SK-N-SH (cell line): ENCODE results near the gene ZNF879. TPM values are rescaled to one million over a fixed set of nuclear protein-coding genes. Genes with fewer than 3 reads are reported as not detected.

ENCODE experiments used
- CTCF ChIA-PET: fragments of 300-600, 350-600 bp; formaldehyde crosslinking; extraction: SDS; loops from one replicate; lab custom pipeline; 2021; lab: Yijun Ruan, JAX
- POLR2A ChIA-PET: fragments of 350-600 bp; sonication (Branson Sonifier 250); formaldehyde crosslinking; extraction: SDS; loops from one replicate; lab custom pipeline; 2020; ENCODE audit warnings: antibody characterized with exemption, inconsistent platforms; lab: Yijun Ruan, JAX
- DNase-seq: peaks from one replicate; pipeline ENCODE4 v3.0.0; 2012
- H2AFZ ChIP-seq: fragments of 200-600 bp; sonication (generic); 2 replicates; pipeline ENCODE4 v1.8.1; 2016; ENCODE audit warnings: antibody characterized with exemption, mild to moderate bottlenecking, low read depth
- H3F3A ChIP-seq: fragments of 200-600 bp; sonication (generic); replicated peaks from 2 replicates; pipeline ENCODE3; 2016; ENCODE audit warnings: antibody characterized with exemption, mild to moderate bottlenecking; ENCODE audit not compliant: insufficient read depth
- H3K27ac ChIP-seq, 2 experiments: fragments of 200-500 bp in 1 of 2; fragments of 200-600 bp in 1 of 2; sonication (Bioruptor generic) in 1 of 2; sonication (generic), shearing (Covaris generic) in 1 of 2; 2 replicates each; pipeline versions ENCODE4 v1.5.1 to v1.6.1; 2014 to 2016; ENCODE audit warnings: low read depth in 2 of 2, inconsistent platforms in 1 of 2, low read length in 1 of 2, mild to moderate bottlenecking in 1 of 2, mixed read lengths in 1 of 2
- H3K27me3 ChIP-seq: fragments of 200-600 bp; sonication (generic), shearing (Covaris generic); 2 replicates; pipeline ENCODE4 v1.6.1; 2016; ENCODE audit warnings: mixed run types; ENCODE audit not compliant: insufficient read depth
- H3K36me3 ChIP-seq, 2 experiments: fragments of 200-500 bp in 1 of 2; fragments of 200-600 bp in 1 of 2; sonication (Bioruptor generic) in 1 of 2; sonication (generic) in 1 of 2; replicated peaks in 1 of 2; 2 replicates each; pipeline versions ENCODE3 to v1.5.1; 2014 to 2016; ENCODE audit warnings: low read length in 1 of 2, mild to moderate bottlenecking in 1 of 2; ENCODE audit not compliant: insufficient read depth in 2 of 2, control insufficient read depth in 1 of 2
- H3K4me1 ChIP-seq, 2 experiments: fragments of 200-500 bp in 1 of 2; fragments of 200-600 bp in 1 of 2; sonication (Bioruptor generic) in 1 of 2; sonication (generic), shearing (Covaris generic) in 1 of 2; 2 replicates each; pipeline versions ENCODE4 v1.5.1 to v1.6.1; 2014 to 2016; ENCODE audit warnings: low read depth in 1 of 2, low read length in 1 of 2, mixed run types in 1 of 2; ENCODE audit not compliant: insufficient read depth in 2 of 2, control insufficient read depth in 1 of 2
- H3K4me2 ChIP-seq: fragments of 200-600 bp; sonication (generic), shearing (Covaris generic); 2 replicates; pipeline ENCODE4 v1.6.1; 2017; ENCODE audit warnings: mixed run types
- H3K4me3 ChIP-seq, 2 experiments: fragments of 200-500 bp in 1 of 2; fragments of 200-600 bp in 1 of 2; sonication (Bioruptor generic) in 1 of 2; sonication (generic), shearing (Covaris generic) in 1 of 2; 2 replicates each; pipeline versions ENCODE4 v1.5.1 to v1.8.1; 2014 to 2016; ENCODE audit warnings: low read depth in 2 of 2, inconsistent platforms in 1 of 2, low read length in 1 of 2, mild to moderate bottlenecking in 1 of 2, mixed read lengths in 1 of 2, moderate library complexity in 1 of 2
- H3K79me2 ChIP-seq: fragments of 200-600 bp; sonication (generic); 2 replicates; pipeline ENCODE4 v1.8.1; 2017; ENCODE audit warnings: mild to moderate bottlenecking; ENCODE audit not compliant: insufficient read depth
- H3K9ac ChIP-seq: fragments of 200-600 bp; sonication (generic); 2 replicates; pipeline ENCODE4 v1.6.1; 2017; ENCODE audit warnings: mixed run types
- H3K9me2 ChIP-seq: fragments of 200-600 bp; sonication (generic); 2 replicates; pipeline ENCODE4 v1.6.1; 2017; ENCODE audit warnings: mixed run types
- H3K9me3 ChIP-seq: fragments of 200-600 bp; sonication (generic); 2 replicates; pipeline ENCODE4 v1.6.1; 2017; ENCODE audit warnings: mixed run types, mild to moderate bottlenecking, moderate library complexity
- H4K20me1 ChIP-seq: fragments of 200-600 bp; sonication (generic); 2 replicates; pipeline ENCODE4 v1.6.1; 2017; ENCODE audit warnings: mild to moderate bottlenecking, mixed run types; ENCODE audit not compliant: insufficient read depth
- PBX3 ChIP-seq: IDR thresholded peaks from 2 replicates; pipeline ENCODE4; 2012
- RCOR1 ChIP-seq: fragments of 150-350 bp; IDR thresholded peaks from 2 replicates; pipeline ENCODE4 v1.6.1; 2017; ENCODE audit warnings: antibody characterized with exemption, low read length
- RFX5 ChIP-seq: IDR thresholded peaks from 2 replicates; pipeline ENCODE4 v1.6.1; 2012; ENCODE audit warnings: mild to moderate bottlenecking, improper control_type of control experiment, low read length
- TEAD4 ChIP-seq: IDR thresholded peaks from 2 replicates; pipeline ENCODE4 v1.4.0; 2012; ENCODE audit warnings: mild to moderate bottlenecking, borderline replicate concordance; ENCODE audit not compliant: insufficient read depth
- WGBS: methylation state at CpG from one replicate; pipeline ENCODE4 v1.1.6; 2017; ENCODE audit warnings: low lambda C conversion rate; 5-methylcytosine and 5-hydroxymethylcytosine counted together
- polyA plus RNA-seq, 3 experiments: library from polyadenylated mRNA; depleted of rRNA; stranded (reverse); fragments of >200 nt; gene quantifications; 2 replicates each; pipeline ENCODE4 v1.2.3, GENCODE V29; 2012
- TF ChIP-seq, protein P1 (sequence below): fragments of 150-350 bp; IDR thresholded peaks from 2 replicates; pipeline ENCODE4 v1.6.1; 2017; ENCODE audit warnings: antibody characterized with exemption, low read length, low read depth, borderline replicate concordance

The ZNF879 gene
- polyA plus RNA-seq, 1 of the 3 experiments (the other 2 are of a cell fraction): 0.44 TPM

GRCh38 chr5:179079165-179079987 is 55.8 kb downstream of the ZNF879 start (continued):
- TF ChIP-seq PBX3 (no peak), TEAD4 (no peak)

- H3K36me3 ChIP-seq: peaks cover 33 to 64% of the 10 kb centered on the region in 2 experiments
- WGBS: 67% methylated on average over 4 of the region's 4 CpGs
- H3K27me3 ChIP-seq: no peaks in the 10 kb centered on the region
- no peak overlapping the region for H3K27ac ChIP-seq
- DNase-seq: no peak
- H2AFZ ChIP-seq: no peak overlapping the region
- no peak overlapping the region for H3K4me3 ChIP-seq
- no peaks in the 10 kb centered on the region for H3K4me1 ChIP-seq
- H4K20me1 ChIP-seq: no peaks in the 10 kb centered on the region
- TF ChIP-seq RCOR1 (no peak), RFX5 (no peak)
- TF ChIP-seq, protein P1, sequence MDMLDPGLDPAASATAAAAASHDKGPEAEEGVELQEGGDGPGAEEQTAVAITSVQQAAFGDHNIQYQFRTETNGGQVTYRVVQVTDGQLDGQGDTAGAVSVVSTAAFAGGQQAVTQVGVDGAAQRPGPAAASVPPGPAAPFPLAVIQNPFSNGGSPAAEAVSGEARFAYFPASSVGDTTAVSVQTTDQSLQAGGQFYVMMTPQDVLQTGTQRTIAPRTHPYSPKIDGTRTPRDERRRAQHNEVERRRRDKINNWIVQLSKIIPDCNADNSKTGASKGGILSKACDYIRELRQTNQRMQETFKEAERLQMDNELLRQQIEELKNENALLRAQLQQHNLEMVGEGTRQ: no peak
- TF ChIP-seq, all 33 proteins: peak for 0
- no peaks in the 10 kb centered on the region for H3K9me2 ChIP-seq
- H3F3A ChIP-seq: no peaks in the 10 kb centered on the region
- no peak overlapping the region for H3K9ac ChIP-seq
- ChIA-PET CTCF (interaction anchor here (1.5 kb wide), 1 partner anchor 10 kb away, joined by 4 read pairs; no protein-coding TSS in a partner anchor), POLR2A (no interaction called here)
- no peaks in the 10 kb centered on the region for H3K79me2 ChIP-seq
- no peak overlapping the region for H3K4me2 ChIP-seq
- H3K9me3 ChIP-seq: peaks cover 35% of the 10 kb centered on the region
Measured at GRCh38 chr5:179080724-179081123, 57.1 kb downstream of the ZNF879 start.

Other genes with a start within 250 kb of the ZNF879 start
- gene ZNF354B, start 163.9 kb upstream of the ZNF879 start, polyA plus RNA-seq (2012; rRNA removed): 7.1 and 10.7 TPM in 2 replicates
- gene ZFP2, start 127.9 kb upstream of the ZNF879 start, polyA plus RNA-seq (2012; rRNA removed): 0.29 and 0.33 TPM in 2 replicates
- 0.05 and 0.15 TPM in 2 replicates for gene ZNF454, start 82.6 kb upstream of the ZNF879 start, polyA plus RNA-seq (2012; rRNA removed)
- not detected in 2 replicates for gene GRM6, start 28.5 kb upstream of the ZNF879 start, polyA plus RNA-seq (2012; rRNA removed)
- 1.1 and 1.5 TPM in 2 replicates for gene ZNF354C, start 36.6 kb downstream of the ZNF879 start, polyA plus RNA-seq (2012; rRNA removed)